Neural crest cell (in vitro differentiated cells): ENCODE measurements around the gene SOAT1. TPM values are rescaled to one million over a fixed set of nuclear protein-coding genes. Genes with fewer than 3 reads are reported as not detected.

ENCODE experiments used
- DNase-seq: peaks from one replicate; pipeline ENCODE4 v3.0.0; 2021; ENCODE audit warnings: low read depth, mixed read lengths, low spot score
- H3K27ac Mint-ChIP-seq: one replicate; pipeline ENCODE4 v1.8.0; 2021; ENCODE audit warnings: mild to moderate bottlenecking, mixed read lengths; ENCODE audit not compliant: unreplicated experiment
- H3K27me3 Mint-ChIP-seq: 2 replicates; pipeline ENCODE4 v1.8.0; 2021; ENCODE audit warnings: low read depth, mild to moderate bottlenecking, mixed read lengths
- H3K36me3 Mint-ChIP-seq: 2 replicates; pipeline ENCODE4 v1.8.0; 2021; ENCODE audit warnings: low read depth, mild to moderate bottlenecking, mixed read lengths
- H3K4me1 Mint-ChIP-seq: 2 replicates; pipeline ENCODE4 v1.8.0; 2021; ENCODE audit warnings: mixed read lengths
- H3K4me3 Mint-ChIP-seq: one replicate; pipeline ENCODE4 v1.8.0; 2021; ENCODE audit warnings: mild to moderate bottlenecking, mixed read lengths
- H3K9me3 Mint-ChIP-seq: 2 replicates; pipeline ENCODE4 v1.8.0; 2021; ENCODE audit warnings: mixed read lengths
- CTCF ChIP-seq: fragments of 200-600 bp; sonication (generic); conservative IDR thresholded peaks from 2 replicates; pipeline ENCODE4 v1.5.0; 2021; ENCODE audit warnings: antibody characterized with exemption, mild to moderate bottlenecking
- total RNA-seq: library from RNA; stranded (reverse); gene quantifications from 2 replicates; pipeline ENCODE4 v1.2.1, GENCODE V29; 2021

SOAT1 gene
- total RNA-seq, 1 donor from 2014 or later: 44.8 TPM

- peaks cover 14% of the 10 kb centered on the region for H3K4me1 Mint-ChIP-seq
- peak; percentile 19 for TF ChIP-seq CTCF
- no peaks in the 10 kb centered on the region for H3K9me3 Mint-ChIP-seq
- H3K4me3 Mint-ChIP-seq: peak overlapping the region; percentile 94
- no peak for DNase-seq
- peaks cover 8% of the 10 kb centered on the region for H3K27me3 Mint-ChIP-seq
- H3K36me3 Mint-ChIP-seq: no peaks in the 10 kb centered on the region
- peak overlapping the region; percentile 100 for H3K27ac Mint-ChIP-seq
These were observed 72.7 kb downstream of the SOAT1 start for GRCh38 chr1:179366093-179366800.

GRCh38 chr1:179369751-179370341 is 76.2 kb downstream of the SOAT1 start:
- peak; percentile 85 for TF ChIP-seq CTCF

GRCh38 chr1:179372160-179372559 is 78.6 kb downstream of the SOAT1 start:
- Mint-ChIP-seq H3K27ac (no peak overlapping the region), H3K36me3 (peaks cover 2% of the 10 kb centered on the region), H3K9me3 (no peaks in the 10 kb centered on the region), H3K4me1 (no peaks in the 10 kb centered on the region), H3K4me3 (no peak overlapping the region), H3K27me3 (peaks cover 8% of the 10 kb centered on the region)
- no peak for DNase-seq
- no peak for TF ChIP-seq CTCF

More at GRCh38 chr1:179369751-179370341, 76.2 kb downstream of the SOAT1 start:
- Mint-ChIP-seq H3K4me3 (peak overlapping the region; percentile 62), H3K36me3 (peaks cover 2% of the 10 kb centered on the region), H3K9me3 (no peaks in the 10 kb centered on the region), H3K27me3 (peaks cover 8% of the 10 kb centered on the region), H3K27ac (no peak overlapping the region), H3K4me1 (peaks cover 14% of the 10 kb centered on the region)
- peak; percentile 25 for DNase-seq

GRCh38 chr1:179376223-179376622 is 82.6 kb downstream of the SOAT1 start:
- Mint-ChIP-seq H3K4me1 (no peaks in the 10 kb centered on the region), H3K9me3 (no peaks in the 10 kb centered on the region), H3K4me3 (no peak overlapping the region), H3K27ac (no peak overlapping the region), H3K36me3 (peaks cover 2% of the 10 kb centered on the region), H3K27me3 (no peaks in the 10 kb centered on the region)
- DNase-seq: no peak
- no peak for TF ChIP-seq CTCF

- no peak overlapping the region for H3K27ac Mint-ChIP-seq
- no peaks in the 10 kb centered on the region for H3K9me3 Mint-ChIP-seq
- H3K27me3 Mint-ChIP-seq: no peaks in the 10 kb centered on the region
- no peaks in the 10 kb centered on the region for H3K4me1 Mint-ChIP-seq
- no peak overlapping the region for H3K4me3 Mint-ChIP-seq
- no peak for DNase-seq
- H3K36me3 Mint-ChIP-seq: no peaks in the 10 kb centered on the region
- TF ChIP-seq CTCF: no peak
These were observed 86.7 kb downstream of the SOAT1 start for GRCh38 chr1:179380299-179380698.
